Measurements from ENCODE around the gene MKS1. TPM values are rescaled to one million over a fixed set of nuclear protein-coding genes. Genes with fewer than 3 reads are reported as not detected.

MKS1 gene
- total RNA-seq, 4 donors from 2014 or later, result 11.6 to 24.1 (median 15.2) TPM

GRCh38 chr17:58265271-58265670, 46.2 kb upstream of the MKS1 start:
- DNase-seq, result no peak
- intact Hi-C loops (cut with DNase I), result no loop called here
- no peaks in the 10 kb centered on the region for H3K27me3 ChIP-seq
- H3K4me3 ChIP-seq (replicated peaks in 1 of 3), result no peak overlapping the region
- H3K27ac ChIP-seq, result no peak overlapping the region
- 86 to 91% methylated on average over 4 of the region's 4 CpGs for WGBS, 2 donors
- H3K36me3 ChIP-seq, result no peaks in the 10 kb centered on the region
- H3K9me3 ChIP-seq, result no peaks in the 10 kb centered on the region
- H3K4me1 ChIP-seq, result no peaks in the 10 kb centered on the region
- TF ChIP-seq POLR2A (IDR thresholded peaks at IDR 0.05) (no peak), CTCF (IDR thresholded peaks at IDR 0.05) (no peak)

DNA sequence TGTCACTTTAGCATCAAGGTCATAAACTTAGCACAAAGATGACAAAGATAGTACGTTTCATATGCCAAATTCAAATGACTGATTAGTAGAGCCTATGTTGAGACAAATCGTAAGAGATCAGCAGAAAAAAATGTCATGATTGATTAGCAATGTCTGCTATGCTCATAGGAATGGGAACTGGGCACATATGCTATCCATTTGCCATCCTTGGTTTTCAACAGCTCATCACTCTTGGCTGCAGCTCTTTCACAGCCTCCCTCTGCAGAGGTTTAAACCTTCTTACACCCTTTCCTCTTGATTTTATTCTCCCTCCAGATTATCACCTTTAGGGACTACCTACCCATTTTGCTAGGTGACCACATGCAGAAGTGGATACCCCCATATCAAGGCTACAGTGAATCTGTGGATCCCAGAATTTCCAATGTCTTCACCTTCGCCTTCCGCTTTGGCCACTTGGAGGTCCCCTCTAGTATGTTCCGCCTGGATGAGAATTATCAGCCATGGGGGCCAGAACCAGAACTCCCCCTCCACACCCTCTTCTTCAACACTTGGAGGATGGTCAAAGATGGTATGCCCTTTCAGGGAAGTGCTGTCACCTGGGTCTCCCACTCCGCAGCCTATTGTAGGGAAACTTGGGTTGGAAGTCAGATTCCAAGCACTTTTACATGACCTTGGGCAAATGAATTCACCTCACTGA, 45.5 kb upstream of the MKS1 start:
- no peak for TF ChIP-seq POLR2A (IDR thresholded peaks at IDR 0.05)
- no peak for TF ChIP-seq CTCF (IDR thresholded peaks at IDR 0.05)
- Histone ChIP-seq H3K27ac (no peak overlapping the region), H3K4me1 (no peaks in the 10 kb centered on the region), H3K27me3 (no peaks in the 10 kb centered on the region), H3K9me3 (no peaks in the 10 kb centered on the region), H3K36me3 (no peaks in the 10 kb centered on the region), H3K4me3 (replicated peaks in 1 of 3) (no peak overlapping the region)
- no peak for DNase-seq
- intact Hi-C loops (cut with DNase I), result no loop called here
- WGBS, 2 donors, result 81 to 85% methylated on average over 6 of the region's 6 CpGs

DNA sequence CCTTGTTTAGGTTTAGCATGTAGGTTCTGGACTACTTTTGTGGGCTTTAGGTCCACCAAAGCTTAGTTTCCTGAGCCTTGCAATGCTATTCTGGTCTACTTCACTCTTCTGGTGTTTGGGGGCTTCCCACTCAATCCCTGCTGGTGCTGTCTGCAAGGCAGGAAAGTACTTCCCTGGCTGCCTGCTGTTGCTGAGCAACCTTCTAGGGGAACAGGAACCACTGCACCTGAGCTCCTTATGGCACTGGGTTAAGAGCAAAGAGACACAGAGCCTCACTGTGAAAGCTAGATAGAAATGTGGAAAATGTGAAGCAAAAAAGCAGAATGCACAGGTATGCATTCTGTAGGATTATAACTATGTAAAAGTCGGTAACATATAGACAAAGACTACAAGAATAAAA, 44.7 kb upstream of the MKS1 start:
- no peaks in the 10 kb centered on the region for H3K4me1 ChIP-seq
- no peaks in the 10 kb centered on the region for H3K9me3 ChIP-seq
- TF ChIP-seq POLR2A (IDR thresholded peaks at IDR 0.05) (no peak), CTCF (IDR thresholded peaks at IDR 0.05) (no peak)
- no peak overlapping the region for H3K4me3 ChIP-seq (replicated peaks in 1 of 3)
- 77 to 85% methylated on average over 1 of the region's 1 CpG for WGBS, 2 donors
- DNase-seq, result no peak
- intact Hi-C loops (cut with DNase I), result no loop called here
- no peaks in the 10 kb centered on the region for H3K36me3 ChIP-seq
- no peak overlapping the region for H3K27ac ChIP-seq
- no peaks in the 10 kb centered on the region for H3K27me3 ChIP-seq

- no peaks in the 10 kb centered on the region for H3K27me3 ChIP-seq
- intact Hi-C loops (cut with DNase I), result no loop called here
- DNase-seq, result no peak
These were observed 43.1 kb upstream of the MKS1 start for GRCh38 chr17:58262149-58262548.

More at GRCh38 chr17:58262149-58262548, 43.1 kb upstream of the MKS1 start:
- no peaks in the 10 kb centered on the region for H3K4me1 ChIP-seq
- no peak overlapping the region for H3K27ac ChIP-seq
- TF ChIP-seq POLR2A (IDR thresholded peaks at IDR 0.05), result no peak
- TF ChIP-seq CTCF (IDR thresholded peaks at IDR 0.05), result no peak
- 89 to 91% methylated on average over 11 of the region's 11 CpGs for WGBS, 2 donors
- no peaks in the 10 kb centered on the region for H3K36me3 ChIP-seq
- H3K4me3 ChIP-seq (replicated peaks in 1 of 3), result no peak overlapping the region
- no peaks in the 10 kb centered on the region for H3K9me3 ChIP-seq
